Measurements from ENCODE around the gene WDR45.

WDR45 gene

DNA sequence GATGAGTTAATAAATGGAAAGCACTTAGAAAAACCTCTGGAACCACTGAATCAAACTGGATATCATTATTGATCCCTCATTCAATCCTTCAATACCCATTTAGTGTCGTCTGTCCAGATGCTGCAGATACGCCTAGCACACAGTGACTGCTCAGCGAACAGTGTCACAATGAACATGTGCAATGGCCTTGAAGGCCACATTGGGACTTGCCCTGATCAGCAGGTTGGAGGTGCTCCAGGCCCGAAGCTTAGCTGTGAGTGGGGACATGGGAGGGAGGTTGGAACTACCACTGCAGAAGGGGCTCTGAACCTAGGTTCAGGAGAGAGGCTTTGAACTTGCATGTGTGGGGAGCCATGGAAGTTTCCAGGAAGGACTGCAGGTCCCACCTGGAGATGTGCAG lies 26.6 kb upstream of the WDR45 start:
- no peak for TF ChIP-seq ZBTB48 (tag by site-specific recombination; IDR thresholded peaks at IDR 0.05)
- no peak for TF ChIP-seq ZNF157 (tag by site-specific recombination; IDR thresholded peaks at IDR 0.05)
- no peak for TF ChIP-seq ZNF501 (tag by site-specific recombination; IDR thresholded peaks at IDR 0.05)
- no peak for TF ChIP-seq ZNF555 (tag by site-specific recombination; conservative IDR thresholded peaks at IDR 0.05)
- no peak for TF ChIP-seq HOXC10 (CRISPR knock-in tag; IDR thresholded peaks at IDR 0.05)
- no peak for TF ChIP-seq ZNF138 (tag by site-specific recombination; IDR thresholded peaks at IDR 0.05; ENCODE audit: borderline replicate concordance)
- no peak for TF ChIP-seq ZNF223 (tag by site-specific recombination; IDR thresholded peaks at IDR 0.05)
- TF ChIP-seq ZNF747 (tag by site-specific recombination; IDR thresholded peaks at IDR 0.05), result no peak
- TF ChIP-seq ZNF140 (tag by site-specific recombination; IDR thresholded peaks at IDR 0.05), result no peak
- no peak for TF ChIP-seq ZNF221 (tag by site-specific recombination; IDR thresholded peaks at IDR 0.05; ENCODE audit: borderline replicate concordance)
- no peak for TF ChIP-seq ZNF311 (tag by site-specific recombination; IDR thresholded peaks at IDR 0.05; ENCODE audit: borderline replicate concordance)
- TF ChIP-seq, protein P1, sequence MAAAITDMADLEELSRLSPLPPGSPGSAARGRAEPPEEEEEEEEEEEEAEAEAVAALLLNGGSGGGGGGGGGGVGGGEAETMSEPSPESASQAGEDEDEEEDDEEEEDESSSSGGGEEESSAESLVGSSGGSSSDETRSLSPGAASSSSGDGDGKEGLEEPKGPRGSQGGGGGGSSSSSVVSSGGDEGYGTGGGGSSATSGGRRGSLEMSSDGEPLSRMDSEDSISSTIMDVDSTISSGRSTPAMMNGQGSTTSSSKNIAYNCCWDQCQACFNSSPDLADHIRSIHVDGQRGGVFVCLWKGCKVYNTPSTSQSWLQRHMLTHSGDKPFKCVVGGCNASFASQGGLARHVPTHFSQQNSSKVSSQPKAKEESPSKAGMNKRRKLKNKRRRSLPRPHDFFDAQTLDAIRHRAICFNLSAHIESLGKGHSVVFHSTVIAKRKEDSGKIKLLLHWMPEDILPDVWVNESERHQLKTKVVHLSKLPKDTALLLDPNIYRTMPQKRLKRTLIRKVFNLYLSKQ (tag by site-specific recombination; IDR thresholded peaks at IDR 0.05; ENCODE audit: borderline replicate concordance), result no peak
- no peak for TF ChIP-seq ZIC2 (tag by site-specific recombination; IDR thresholded peaks at IDR 0.05)
- no peak for TF ChIP-seq ZNF274 (IDR thresholded peaks at IDR 0.05; ENCODE audit: low read length)
- no peak for TF ChIP-seq ZNF274 (tag by site-specific recombination; IDR thresholded peaks at IDR 0.05; ENCODE audit: borderline replicate concordance)
- TF ChIP-seq ZNF133 (tag by site-specific recombination; IDR thresholded peaks at IDR 0.05), result no peak
- TF ChIP-seq ZNF768 (tag by site-specific recombination; IDR thresholded peaks at IDR 0.05), result no peak

DNA sequence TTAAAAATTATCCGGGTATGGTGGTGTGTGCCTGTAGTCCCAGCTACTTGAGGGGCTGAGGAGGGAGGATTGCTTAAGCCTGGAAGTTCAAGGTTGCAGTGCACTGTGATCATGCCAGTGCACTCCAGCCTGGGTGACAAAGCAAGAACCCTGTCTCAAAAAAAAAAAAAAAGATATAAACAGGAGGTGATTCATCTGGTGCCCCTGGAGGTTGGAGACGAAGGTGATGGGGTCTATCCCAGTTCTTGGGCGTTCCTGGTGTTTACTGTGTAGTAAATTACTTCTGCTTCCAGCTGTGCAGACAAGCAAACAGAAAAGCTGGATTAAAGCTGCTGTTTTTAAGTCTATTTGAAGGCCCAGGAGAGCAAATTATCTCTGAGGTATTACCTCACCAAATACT lies 23.9 kb upstream of the WDR45 start:
- Histone ChIP-seq H3K9me3 (ENCODE audit: control insufficient read depth, insufficient read depth, low read depth, low read length) (no peaks in the 10 kb centered on the region), H3K27ac (ENCODE audit: extremely low read depth, low read depth, low read length) (no peak overlapping the region), H3K36me3 (ENCODE audit: control insufficient read depth in 2 of 2, insufficient read depth in 1 of 2, low read length in 2 of 2) (peaks cover 4 to 6% of the 10 kb centered on the region in 2 experiments; a peak in 2 of 3 replicates), H3K4me1 (ENCODE audit: control insufficient read depth, insufficient read depth, low read length) (no peaks in the 10 kb centered on the region), H3K4me3 (ENCODE audit: low read depth, low read length) (no peak overlapping the region)
- TF ChIP-seq, protein P2, sequence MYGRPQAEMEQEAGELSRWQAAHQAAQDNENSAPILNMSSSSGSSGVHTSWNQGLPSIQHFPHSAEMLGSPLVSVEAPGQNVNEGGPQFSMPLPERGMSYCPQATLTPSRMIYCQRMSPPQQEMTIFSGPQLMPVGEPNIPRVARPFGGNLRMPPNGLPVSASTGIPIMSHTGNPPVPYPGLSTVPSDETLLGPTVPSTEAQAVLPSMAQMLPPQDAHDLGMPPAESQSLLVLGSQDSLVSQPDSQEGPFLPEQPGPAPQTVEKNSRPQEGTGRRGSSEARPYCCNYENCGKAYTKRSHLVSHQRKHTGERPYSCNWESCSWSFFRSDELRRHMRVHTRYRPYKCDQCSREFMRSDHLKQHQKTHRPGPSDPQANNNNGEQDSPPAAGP (tag by site-specific recombination; IDR thresholded peaks at IDR 0.05), result peak; percentile 49; the same call in 1 of the 2 replicates
- TF ChIP-seq PRDM10 (tag by site-specific recombination; IDR thresholded peaks at IDR 0.05) (no peak), SP7 (tag by site-specific recombination; IDR thresholded peaks at IDR 0.05) (peak; percentile 44; the same call in 1 of the 2 replicates), GLIS1 (tag by site-specific recombination; IDR thresholded peaks at IDR 0.05) (0 out of 2 replicates have a peak, but pooled peaks have one; percentile 8), ZNF529 (tag by site-specific recombination; IDR thresholded peaks at IDR 0.05; ENCODE audit: insufficient replicate concordance) (no peak), ZIC2 (tag by site-specific recombination; IDR thresholded peaks at IDR 0.05) (peak; percentile 57; the same call in 1 of the 2 replicates), ZNF423 (tag by site-specific recombination; IDR thresholded peaks at IDR 0.05) (no peak)
- TF ChIP-seq, protein P3, sequence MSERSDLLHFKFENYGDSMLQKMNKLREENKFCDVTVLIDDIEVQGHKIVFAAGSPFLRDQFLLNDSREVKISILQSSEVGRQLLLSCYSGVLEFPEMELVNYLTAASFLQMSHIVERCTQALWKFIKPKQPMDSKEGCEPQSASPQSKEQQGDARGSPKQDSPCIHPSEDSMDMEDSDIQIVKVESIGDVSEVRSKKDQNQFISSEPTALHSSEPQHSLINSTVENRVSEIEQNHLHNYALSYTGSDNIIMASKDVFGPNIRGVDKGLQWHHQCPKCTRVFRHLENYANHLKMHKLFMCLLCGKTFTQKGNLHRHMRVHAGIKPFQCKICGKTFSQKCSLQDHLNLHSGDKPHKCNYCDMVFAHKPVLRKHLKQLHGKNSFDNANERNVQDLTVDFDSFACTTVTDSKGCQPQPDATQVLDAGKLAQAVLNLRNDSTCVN (tag by site-specific recombination; optimal IDR thresholded peaks at IDR 0.05), result no peak
- ChIA-PET CTCF (interaction anchor here (0.6 kb wide), 2 partner anchors 35 to 54 kb away, joined by 4 read pairs; no protein-coding TSS in a partner anchor), POLR2A (no interaction called here)

More for the DNA sequence above, 26.6 kb upstream of the WDR45 start:
- ChIA-PET POLR2A (interaction anchor here (0.6 kb wide), 1 partner anchor 36 kb away, joined by 3 read pairs; no protein-coding TSS in a partner anchor), CTCF (interaction anchor here (0.6 to 1.3 kb wide), 6 partner anchors 10 to 854 kb away, joined by 3 to 4 read pairs (median 3); no protein-coding TSS in a partner anchor)
- peaks cover 4 to 16% of the 10 kb centered on the region in 2 experiments; a peak in 2 of 3 replicates for H3K36me3 ChIP-seq (ENCODE audit: control insufficient read depth in 2 of 2, insufficient read depth in 1 of 2, low read length in 2 of 2)
- no peaks in the 10 kb centered on the region for H3K4me1 ChIP-seq (ENCODE audit: control insufficient read depth, insufficient read depth, low read length)
- no peak overlapping the region for H3K27ac ChIP-seq (ENCODE audit: extremely low read depth, low read depth, low read length)
- H3K9me3 ChIP-seq (ENCODE audit: control insufficient read depth, insufficient read depth, low read depth, low read length), result no peaks in the 10 kb centered on the region
- H3K4me3 ChIP-seq (ENCODE audit: low read depth, low read length), result no peak overlapping the region

Measured in HEK293 (cell line).